OCI-M2 (cell line): Measurements from ENCODE around the gene TTLL9.
"Not testable (repeated sequence)": the region's sequence is repeated elsewhere in the genome, so short reads cannot be mapped to it uniquely, and the experiment has no call there.

ENCODE experiments used
- DNase-seq: peaks from one replicate; lab custom pipeline; 2025; ENCODE audit not compliant: unreplicated experiment; lab: John Stamatoyannopoulos, UW

TTLL9 gene, protein sequence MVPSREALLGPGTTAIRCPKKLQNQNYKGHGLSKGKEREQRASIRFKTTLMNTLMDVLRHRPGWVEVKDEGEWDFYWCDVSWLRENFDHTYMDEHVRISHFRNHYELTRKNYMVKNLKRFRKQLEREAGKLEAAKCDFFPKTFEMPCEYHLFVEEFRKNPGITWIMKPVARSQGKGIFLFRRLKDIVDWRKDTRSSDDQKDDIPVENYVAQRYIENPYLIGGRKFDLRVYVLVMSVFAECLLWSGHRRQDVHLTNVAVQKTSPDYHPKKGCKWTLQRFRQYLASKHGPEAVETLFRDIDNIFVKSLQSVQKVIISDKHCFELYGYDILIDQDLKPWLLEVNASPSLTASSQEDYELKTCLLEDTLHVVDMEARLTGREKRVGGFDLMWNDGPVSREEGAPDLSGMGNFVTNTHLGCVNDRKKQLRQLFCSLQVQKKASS

DNA sequence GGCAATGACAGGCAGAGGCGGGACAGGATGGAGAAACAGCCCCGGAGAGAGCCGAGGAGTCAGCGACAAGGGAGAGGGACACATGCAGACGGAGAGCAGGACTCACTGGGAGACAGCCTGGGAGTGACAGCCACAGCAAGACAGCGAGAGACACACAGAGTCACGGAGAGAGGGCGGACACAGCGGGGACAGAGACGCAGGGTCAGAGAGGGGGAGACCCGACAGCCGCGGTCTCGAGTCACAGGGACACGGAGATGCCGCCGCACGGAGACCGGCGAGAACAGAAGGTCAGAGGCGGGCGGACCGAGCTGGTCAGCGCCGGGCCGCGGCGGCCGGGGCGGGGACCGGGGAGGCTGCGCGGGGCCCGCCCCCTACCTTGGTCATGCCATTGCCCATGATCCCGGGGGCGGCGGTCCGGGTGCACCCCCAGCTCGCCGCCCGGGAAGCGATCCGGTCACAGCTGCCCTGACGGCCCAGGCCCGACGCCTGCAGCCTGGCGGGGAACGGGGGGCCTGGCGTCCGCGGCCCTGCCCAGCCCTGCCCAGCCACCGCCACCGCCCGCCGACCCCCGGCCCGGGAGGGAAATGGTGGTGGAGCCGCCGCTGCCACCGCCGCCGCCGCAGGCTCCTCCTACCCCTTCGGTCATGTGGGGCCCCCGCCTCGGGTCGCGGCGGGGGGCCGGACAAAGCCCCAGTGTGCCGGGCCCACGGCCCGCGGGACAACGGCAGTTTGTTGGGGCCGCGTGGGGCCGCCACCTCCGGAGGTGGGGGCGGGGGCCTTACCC lies at the start of gene TTLL9, which contains the start of gene DUSP15:
Gene TTLL9 (plus strand): TSS at position 693 of the 784 bp plus-strand sequence. CDS start 493 bp downstream, outside the sequence.
Gene DUSP15 (minus strand): TSS at position 586 of the 784 bp plus-strand sequence. CDS start 190 bp downstream, at position 396.
- DNase-seq = no peak

DNA sequence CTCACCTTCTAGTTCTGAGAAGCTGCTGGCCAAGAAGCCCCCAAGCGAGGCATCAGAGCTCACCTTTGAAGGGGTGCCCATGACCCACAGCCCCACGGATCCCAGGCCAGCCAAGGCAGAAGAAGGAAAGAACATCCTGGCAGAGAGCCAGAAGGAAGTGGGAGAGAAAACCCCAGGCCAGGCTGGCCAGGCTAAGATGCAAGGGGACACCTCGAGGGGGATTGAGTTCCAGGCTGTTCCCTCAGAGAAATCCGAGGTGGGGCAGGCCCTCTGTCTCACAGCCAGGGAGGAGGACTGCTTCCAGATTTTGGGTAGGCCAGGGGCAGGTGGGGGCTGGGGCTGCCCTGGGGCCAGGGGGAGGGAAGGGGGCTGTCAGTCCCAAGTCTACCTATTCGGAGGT lies 49.0 kb upstream of the TTLL9 start:
- DNase-seq = no peak

DNA sequence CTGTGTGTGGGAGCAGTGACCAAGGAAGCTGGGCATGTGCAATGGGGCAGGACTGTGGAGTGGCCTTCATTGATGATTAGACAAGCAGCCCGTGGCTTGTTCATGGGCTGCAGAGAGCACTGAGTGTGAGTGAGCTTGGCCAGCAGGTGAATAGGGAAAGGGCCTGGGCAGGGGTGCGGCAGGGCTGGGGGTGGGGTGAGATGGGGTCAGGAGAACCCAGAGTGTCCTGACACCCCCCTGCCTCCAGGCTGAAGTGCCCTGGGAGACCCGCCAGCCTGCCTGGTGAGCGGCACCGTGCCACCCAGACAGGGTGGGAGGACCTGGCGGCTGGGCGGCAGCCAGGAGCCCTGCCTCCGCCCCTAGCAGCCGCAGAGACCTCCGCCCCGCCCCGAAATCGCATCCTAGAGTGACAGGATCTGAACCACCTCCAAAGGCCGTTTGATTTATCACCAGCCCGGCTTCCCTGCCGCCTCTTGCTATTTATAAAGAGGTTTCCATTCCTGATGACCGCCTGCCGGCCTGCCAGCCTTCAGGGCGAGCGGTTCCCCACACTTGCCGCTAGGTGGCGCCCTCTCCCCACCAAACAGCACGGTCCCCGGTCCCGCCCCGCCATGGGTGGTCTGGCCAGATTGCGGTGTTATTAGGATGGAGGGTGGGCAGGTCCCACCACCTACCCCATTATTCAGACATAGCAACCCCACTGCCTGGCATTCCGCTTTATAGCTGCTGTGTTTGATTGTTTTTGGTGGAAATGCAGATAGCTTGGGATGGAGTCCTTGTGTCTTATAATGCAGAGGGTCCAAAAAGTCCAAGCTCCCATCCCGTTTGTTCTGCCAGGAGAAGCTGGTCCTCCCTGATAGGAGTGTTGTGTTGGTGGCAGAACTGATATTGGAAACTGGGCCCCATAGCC lies 47.8 kb upstream of the TTLL9 start:
- no peak for DNase-seq

DNA sequence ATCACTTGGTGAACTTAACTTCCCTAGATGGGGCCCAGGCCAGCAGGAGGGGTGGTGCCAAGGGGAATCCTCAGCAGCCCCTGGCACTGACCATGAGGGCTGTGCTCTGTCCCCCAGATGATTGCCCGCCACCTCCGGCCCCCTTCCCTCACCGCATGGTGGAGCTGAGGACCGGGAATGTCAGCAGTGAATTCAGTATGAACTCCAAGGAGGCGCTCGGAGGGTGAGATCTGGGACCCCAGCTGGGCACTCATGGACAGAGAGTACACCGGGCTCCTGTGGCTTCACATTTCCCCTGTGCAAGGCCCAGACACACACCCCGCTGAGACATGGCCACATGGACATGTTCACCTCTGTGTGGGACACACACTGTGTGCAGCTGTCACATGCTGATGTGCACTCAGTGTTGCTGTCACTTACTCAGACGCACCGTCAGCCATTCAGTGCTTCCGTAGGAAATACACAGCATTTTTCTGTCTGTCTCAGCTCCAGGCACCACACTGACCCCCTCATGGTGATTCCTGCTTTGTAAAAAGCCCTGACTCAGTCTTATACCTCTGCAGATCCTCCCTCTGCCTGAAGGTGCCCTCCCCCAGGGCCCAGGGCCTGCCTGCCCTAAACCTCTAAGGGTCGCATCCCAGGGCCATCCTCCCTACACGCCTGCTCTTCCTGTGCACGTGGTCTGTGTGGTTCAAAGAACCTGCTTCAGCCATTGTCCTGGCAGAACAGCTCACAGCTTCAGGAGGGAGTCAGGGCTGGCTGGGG lies 46.9 kb upstream of the TTLL9 start:
- no peak for DNase-seq

DNA sequence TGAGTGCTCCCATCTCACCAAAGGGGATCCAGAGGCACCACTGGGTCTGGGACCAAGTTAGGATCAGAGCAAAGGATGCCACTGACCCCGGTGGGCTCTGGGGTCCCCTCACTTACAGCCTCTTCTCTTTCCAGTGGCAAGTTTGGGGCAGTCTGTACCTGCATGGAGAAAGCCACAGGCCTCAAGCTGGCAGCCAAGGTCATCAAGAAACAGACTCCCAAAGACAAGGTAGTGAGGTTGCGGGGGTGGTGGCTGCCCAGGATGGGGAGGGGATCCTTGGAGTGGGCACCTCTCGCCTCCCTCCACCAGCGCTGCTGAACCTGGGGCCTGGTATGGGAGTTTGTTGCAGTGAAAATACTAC lies 46.3 kb upstream of the TTLL9 start:
- no peak for DNase-seq

DNA sequence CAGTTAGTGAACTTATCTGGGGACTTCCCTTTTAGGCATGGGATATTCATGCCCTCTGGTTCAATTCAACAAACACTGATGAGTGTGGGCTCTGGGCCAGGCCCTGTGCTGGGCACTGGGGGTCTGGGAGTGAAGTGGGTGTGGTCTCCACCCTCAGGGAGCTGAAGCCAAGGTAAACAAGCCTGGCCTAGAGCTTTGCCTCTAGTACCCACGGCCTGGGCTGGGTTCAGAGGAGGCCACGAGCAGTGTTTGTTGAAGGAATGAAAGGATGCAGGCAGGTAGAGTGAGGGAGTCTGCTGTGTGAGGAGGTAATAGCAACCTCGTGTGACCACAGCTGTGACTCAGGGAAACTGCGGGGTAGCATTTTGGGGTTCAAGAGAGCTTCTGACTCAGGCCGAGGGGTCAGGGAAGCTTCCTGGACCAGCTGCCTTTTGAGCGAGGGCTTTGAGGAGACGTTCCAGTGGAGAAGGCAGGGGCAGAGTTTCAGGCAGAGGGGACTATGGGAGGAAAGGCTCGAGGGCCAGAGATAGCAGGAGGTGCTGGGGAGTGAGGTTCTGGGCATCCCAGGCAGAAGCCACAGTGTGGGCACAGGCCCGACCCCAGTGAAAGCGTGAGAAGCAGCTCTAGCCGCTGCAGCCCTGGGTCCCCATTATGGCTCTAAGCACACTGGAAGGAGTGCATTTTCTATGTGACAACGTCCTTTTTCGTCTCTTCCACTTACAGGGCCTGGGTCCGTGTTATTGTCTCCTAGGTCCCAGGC lies 45.7 kb upstream of the TTLL9 start:
- no peak for DNase-seq

DNA sequence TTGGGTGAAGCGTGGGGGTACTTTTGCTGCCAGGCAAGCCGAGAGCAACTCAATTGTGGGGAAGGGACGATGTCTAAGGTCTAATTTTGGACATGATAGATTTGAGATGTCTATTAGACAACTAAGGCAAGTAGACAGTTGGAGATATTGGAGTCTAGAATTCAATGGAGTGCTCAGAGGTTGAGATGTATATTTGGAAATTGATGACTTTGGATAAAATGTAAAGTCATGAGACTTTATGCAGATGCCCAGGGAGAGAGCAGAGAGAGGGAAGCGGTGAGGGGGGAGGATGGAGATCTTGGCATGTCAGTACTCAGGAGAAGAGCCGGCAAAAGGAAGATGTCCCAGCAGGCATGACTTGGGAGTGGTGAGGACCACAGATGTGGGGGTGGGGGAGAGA lies 44.4 kb upstream of the TTLL9 start:
- DNase-seq = no peak

DNA sequence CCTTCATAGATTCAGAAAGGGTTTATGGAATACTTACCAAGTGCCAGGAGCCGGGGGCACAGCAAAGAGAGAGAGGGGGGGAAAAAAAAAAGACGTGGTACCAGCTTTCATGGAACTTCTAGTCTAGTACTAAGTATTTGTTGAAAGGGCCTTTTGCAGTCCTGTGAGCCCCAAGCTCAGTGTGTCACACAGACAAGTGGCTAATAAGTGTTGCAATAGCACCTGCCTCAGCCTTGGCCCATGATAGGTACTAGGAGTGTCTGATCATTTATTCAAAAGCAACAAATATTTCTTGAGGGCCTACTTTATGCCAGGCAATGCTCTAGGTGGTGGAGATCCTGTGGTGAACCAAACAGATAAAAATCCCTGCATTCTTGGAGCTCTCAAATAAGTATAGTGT lies 43.4 kb upstream of the TTLL9 start:
- DNase-seq = no peak

DNA sequence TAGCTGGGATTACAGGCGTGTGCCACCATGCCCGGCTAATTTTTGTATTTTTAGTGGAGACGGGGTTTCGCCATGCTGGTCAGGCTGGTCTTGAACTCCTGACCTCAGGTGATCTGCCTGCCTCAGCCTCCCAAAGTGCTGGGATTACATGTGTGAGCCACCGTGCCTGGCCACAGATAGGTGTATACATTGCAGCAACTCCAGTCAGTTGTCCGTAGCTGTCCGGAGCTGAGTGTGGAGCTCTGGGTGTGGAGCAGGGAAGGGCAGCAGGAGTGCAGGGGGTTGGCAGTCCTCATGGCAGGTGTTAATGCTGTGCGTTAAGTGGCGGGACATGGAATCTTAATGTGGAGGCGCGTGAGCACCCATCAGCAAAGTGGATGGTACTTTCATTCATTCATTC lies 42.4 kb upstream of the TTLL9 start:
- not testable (repeated sequence) for DNase-seq

DNA sequence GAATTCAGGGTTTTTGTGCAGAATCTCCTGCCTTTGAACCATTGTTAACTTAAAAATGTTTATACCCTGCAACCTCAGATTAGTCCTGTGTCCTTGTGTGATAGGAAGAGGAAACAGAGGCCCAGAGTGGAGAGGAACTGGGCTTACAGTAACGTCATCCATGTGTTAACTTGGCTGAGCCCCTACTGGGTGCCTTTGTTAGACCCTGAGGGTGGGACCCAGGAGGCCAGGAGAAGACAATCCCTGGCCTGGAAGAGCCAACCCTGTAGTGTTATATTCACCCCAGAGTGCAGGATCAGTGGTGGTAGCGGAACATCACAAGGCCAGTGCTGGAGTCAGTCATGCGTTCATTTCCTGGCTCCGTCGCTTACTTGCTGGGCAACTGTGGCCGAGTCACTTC lies 40.7 kb upstream of the TTLL9 start:
- DNase-seq = no peak

DNA sequence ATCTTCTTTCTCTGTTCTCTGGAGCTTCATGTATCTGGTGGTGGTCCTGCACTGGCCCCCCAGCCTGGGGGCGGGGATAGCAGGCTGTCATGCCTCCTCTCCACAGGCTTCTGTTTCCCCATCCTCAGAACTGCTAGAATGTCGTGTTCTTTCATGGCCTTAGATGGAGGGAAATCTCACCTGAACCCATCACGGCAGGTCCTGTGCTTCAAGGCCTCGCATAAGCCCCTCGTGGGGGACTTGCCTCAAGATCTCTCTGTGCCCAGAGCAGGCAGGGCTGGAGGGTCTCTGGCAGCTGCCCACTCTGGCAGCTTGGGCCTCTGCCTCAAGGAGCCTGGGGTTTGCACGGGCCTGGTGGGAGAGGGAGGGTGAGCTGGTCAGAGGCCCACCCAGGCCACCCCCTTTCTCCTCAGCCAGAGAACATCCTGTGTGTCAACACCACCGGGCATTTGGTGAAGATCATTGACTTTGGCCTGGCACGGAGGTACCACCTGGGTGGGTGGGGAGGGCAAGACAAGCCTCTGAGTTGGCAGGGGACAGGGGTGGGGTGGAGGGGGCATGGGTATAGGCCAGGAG lies 39.9 kb upstream of the TTLL9 start:
- no peak for DNase-seq

DNA sequence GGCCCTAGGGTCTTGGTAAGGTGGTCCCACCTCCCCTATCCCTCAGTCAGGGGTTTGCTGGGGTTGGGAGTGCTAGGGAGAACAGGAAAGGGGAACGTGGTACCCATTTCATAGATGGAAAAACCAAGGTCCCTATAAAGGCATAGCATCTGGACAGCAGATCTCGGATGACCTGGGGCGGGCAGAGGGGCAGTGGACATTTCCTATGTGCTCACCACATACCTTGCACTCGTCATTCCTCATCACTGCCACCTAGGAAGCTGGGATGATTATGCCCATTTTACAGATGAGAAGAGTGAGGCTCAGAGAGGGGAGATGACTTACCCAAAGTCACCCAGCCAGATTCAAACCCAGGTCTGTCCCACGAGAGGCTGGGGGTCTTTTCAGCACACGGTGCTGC lies 39.2 kb upstream of the TTLL9 start:
- DNase-seq = no peak

DNA sequence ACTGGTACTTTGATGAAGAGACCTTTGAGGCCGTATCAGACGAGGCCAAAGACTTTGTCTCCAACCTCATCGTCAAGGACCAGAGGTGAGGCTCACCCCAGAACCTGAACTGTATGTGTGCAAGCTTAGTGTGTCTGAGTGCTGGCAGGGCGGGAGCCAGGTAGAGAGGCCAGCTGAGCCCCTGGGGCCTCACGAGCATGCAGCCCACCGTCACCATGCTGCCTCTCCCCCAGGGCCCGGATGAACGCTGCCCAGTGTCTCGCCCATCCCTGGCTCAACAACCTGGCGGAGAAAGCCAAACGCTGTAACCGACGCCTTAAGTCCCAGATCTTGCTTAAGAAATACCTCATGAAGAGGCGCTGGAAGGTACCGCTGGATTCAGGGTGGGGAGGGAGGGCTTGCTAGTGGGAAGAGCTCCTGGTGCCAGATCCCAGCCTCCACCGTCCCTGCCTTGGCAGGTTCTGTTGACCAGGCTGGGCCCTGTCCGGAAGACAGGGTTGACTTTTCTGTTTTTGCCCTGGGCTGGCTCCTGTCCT lies 38.6 kb upstream of the TTLL9 start:
- DNase-seq = no peak

DNA sequence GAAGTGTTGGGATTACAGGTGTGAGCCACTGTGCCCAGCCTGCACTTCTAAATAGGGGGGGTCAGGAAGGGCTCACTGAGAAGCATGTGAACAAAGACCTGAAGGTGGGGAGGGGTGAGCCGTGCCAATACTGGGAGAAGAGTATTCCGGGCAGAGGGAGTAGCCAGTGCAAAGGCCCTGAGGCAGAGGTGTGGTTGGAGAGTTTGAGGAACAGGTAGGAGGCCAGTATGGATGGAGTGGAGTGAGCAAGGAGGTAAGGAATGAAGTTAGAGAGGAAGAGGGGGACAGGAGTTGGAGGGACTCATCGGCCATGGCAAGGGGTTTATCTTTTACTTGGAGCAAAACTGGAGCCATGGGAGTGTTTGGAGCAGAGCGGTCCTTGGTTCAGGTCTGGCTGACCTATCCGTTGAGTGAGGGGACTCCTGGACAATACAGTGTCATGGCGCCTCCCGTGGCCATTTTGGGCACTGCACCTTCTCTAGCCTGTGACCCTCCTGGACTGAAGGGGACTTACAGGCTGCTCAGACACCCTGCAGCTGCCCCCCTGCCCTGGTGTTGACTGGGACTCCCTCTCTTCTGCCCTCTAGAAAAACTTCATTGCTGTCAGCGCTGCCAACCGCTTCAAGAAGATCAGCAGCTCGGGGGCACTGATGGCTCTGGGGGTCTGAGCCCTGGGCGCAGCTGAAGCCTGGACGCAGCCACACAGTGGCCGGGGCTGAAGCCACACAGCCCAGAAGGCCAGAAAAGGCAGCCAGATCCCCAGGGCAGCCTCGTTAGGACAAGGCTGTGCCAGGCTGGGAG lies 37.1 kb upstream of the TTLL9 start:
- DNase-seq = peak; percentile 60

DNA sequence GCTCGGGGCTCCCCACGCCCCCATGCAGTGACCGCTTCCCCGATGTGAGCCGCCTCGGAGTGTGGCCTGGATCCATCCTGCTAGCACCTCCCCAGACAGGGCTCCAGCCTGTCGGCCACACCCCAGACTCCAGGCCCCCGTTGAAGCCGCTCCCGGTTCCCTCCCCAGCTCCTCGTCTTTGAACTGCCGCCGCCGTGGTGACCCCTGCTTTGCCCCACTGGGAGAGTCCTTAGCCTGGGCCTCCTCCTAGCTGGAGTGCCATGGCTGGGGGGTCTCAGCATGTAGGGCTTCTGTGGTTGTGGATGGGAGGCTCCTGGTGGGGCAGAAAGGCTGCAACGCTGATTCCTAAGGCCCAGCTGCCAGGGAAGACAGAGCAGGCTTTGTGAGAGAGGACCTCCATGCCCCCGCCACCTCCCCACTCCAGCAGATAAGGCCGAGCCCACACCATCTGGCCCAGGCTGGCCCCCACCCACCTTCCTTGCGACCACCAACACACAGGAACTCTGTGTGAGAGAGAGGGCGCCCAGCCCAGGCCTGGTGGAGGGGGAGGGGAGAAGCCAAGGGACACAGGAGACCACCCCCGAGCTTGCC lies 36.4 kb upstream of the TTLL9 start:
- DNase-seq = no peak

DNA sequence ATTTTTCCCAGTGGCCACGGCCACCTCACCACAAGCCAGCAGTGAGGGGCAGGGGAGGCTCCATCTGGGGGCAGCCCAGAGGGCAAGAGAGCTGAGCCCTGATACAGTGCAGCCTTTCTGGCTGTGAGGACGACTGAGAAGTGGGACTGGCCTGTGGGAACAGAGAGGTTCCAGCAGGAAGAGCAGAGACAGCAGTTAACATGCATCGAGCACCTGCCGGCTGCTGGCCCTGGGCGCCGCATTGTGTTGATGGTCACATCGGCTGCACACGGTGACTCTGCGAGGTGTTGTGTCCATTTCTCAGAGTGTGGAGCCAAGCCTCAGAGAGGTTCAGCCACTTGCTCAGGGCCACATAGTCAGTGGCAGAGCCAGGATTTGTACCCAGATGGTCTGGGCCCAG lies 34.9 kb upstream of the TTLL9 start:
- no peak for DNase-seq

DNA sequence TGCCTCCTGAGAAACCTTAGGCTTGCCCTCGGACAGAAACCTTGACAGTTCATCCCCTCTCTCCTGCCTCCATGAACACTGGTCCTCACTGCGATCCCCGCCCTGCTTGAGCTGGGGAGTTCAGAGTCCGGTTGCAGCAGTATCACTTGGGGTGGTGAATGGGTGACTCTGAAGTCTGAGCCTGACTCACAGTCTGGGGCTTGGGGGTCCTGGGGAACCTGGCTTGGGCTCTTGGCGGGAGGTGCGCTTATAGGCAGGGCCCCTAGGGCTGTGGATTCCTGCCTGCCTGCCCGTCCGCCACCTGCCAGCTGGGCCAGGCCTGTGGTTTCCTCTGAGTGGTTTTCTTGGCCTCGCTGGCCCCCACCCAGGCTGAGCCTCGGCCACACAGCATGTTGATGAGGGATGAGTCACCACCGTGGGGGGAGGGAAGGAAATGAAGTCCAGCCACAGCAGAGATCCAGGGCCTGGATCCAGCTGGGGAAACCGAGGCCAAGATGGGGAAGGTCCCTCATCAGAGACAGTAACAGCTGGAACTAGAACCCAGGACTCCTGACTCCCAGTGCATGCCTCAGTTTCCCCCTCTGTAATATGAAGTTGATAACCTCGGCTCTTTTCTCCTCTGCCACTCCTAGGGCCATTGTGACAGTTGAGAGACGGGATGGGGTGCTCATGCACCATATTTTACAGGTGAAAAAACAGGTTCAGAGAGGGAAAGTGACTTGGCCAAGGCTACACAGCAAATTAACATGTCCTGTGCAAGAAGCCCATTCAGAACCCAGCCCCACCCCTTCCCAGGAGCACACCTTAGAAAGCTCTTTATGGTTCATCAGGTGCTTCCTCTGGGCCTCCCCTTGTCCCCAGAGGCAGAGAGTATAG lies 34.2 kb upstream of the TTLL9 start:
- no peak for DNase-seq
